ENCODE results near the gene OPTC.

DNA sequence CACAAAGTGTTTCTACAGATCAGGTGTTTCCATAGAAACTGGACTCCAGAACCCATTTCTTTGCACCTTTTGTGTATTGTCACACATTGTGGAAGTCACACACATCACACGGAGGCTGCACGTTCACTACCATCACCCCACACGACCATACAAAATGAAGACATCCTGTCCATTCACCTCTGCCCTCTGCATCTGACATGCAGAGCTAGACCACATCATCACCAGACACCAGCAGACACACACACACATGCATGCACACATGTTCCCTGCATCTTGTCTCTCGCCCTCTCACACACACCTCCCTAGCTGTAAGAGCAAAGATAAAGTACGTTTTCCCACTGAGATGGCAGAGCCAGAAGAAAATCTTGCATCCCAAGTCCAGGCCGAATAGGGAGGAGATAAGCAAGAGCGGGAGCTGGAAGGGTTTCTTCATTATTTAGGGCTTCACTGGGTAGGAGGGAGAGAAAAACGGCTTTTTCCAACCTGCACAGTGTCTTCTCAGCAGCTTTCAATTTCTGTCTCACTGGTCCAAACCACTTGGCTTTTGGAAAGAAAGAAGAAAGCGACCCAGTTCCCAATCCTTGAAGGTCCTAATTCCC is 17.6 kb upstream of the OPTC start:
- TF ChIP-seq CTCF (IDR thresholded peaks at IDR 0.05; ENCODE audit: insufficient read depth, low read length, poor library complexity, severe bottlenecking) (no peak), EZH2phosphoT487 (conservative IDR thresholded peaks at IDR 0.05; ENCODE audit: low read length) (no peak)

Measured in SU-DHL-6 (cell line).